ENCODE data around the gene FAM20C.

DNA sequence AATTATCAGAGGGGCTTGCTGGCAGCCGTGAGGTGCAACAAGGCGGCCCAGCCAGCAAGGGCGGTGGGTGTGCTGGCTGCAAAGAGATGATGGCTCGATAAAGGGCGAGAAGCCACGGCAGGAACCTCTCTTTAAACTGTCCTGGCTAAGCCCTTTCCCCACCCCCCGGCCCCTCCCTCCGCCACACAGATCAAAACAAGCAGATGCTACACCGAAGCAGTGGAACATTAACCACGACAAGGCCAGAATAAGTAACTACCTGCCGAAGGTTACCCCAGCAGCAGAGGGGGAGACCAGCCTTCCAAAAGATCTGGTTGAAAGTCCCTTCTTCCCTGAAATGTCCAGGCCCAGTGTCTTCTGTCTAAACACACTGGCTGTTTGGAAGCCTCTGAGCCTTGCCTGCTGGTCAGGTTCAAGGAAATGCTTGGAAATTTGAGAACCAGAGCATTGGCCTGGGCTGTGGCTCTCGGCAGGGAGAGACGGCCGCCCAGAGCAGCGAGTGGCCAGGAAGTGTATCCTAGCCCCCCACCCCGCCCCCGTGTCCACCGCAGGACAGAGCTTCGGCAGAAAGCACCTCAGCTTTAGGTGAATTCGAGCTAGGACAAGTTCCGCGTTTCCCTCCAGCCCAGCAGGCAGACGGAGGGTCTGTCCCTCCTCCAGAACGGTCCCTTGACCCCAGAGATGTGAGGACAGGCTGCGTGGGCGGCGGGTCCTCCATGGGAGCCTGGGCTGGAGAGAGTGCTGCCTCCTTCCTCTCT, 2.1 kb downstream of the FAM20C start:
- TF ChIP-seq, protein P1, sequence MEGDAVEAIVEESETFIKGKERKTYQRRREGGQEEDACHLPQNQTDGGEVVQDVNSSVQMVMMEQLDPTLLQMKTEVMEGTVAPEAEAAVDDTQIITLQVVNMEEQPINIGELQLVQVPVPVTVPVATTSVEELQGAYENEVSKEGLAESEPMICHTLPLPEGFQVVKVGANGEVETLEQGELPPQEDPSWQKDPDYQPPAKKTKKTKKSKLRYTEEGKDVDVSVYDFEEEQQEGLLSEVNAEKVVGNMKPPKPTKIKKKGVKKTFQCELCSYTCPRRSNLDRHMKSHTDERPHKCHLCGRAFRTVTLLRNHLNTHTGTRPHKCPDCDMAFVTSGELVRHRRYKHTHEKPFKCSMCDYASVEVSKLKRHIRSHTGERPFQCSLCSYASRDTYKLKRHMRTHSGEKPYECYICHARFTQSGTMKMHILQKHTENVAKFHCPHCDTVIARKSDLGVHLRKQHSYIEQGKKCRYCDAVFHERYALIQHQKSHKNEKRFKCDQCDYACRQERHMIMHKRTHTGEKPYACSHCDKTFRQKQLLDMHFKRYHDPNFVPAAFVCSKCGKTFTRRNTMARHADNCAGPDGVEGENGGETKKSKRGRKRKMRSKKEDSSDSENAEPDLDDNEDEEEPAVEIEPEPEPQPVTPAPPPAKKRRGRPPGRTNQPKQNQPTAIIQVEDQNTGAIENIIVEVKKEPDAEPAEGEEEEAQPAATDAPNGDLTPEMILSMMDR (tag by site-specific recombination; IDR thresholded peaks at IDR 0.05), result no peak
- TF ChIP-seq ZSCAN23 (tag by site-specific recombination; IDR thresholded peaks at IDR 0.05) (no peak), REPIN1 (tag by site-specific recombination; IDR thresholded peaks at IDR 0.05; ENCODE audit: low read depth) (no peak), RBAK (tag by site-specific recombination; IDR thresholded peaks at IDR 0.05) (no peak)
- TF ChIP-seq, protein P2, sequence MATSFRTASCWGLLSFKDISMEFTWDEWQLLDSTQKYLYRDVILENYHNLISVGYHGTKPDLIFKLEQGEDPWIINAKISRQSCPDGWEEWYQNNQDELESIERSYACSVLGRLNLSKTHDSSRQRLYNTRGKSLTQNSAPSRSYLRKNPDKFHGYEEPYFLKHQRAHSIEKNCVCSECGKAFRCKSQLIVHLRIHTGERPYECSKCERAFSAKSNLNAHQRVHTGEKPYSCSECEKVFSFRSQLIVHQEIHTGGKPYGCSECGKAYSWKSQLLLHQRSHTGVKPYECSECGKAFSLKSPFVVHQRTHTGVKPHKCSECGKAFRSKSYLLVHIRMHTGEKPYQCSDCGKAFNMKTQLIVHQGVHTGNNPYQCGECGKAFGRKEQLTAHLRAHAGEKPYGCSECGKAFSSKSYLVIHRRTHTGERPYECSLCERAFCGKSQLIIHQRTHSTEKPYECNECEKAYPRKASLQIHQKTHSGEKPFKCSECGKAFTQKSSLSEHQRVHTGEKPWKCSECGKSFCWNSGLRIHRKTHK (tag by site-specific recombination; IDR thresholded peaks at IDR 0.05), result no peak
